Fibroblast of the aortic adventitia (primary cell): ENCODE results near the gene CTBP1. TPM values are rescaled to one million over a fixed set of nuclear protein-coding genes. Genes with fewer than 3 reads are reported as not detected.

Experiments used
- DNase-seq: peaks from one replicate; pipeline ENCODE4 v3.0.0-alpha.2; 2010; ENCODE audit warnings: low read depth
- H3K4me3 ChIP-seq: 2 replicates; pipeline ENCODE4 v1.5.1; 2011; ENCODE audit warnings: low read depth, mild to moderate bottlenecking, control low read depth, low read length, moderate library complexity
- CTCF ChIP-seq: IDR thresholded peaks from 2 replicates; pipeline ENCODE4 v1.5.1; 2011; ENCODE audit warnings: mild to moderate bottlenecking, low read length, control low read depth, inconsistent platforms; ENCODE audit not compliant: insufficient read depth
- total RNA-seq: library from RNA; depleted of rRNA; stranded (reverse); fragments of >200 nt; gene quantifications from 2 replicates; pipeline ENCODE4 v1.2.3, GENCODE V29; 2012; ENCODE audit warnings: low replicate concordance

Gene CTBP1
- total RNA-seq, 1 donor, result 141 TPM

- TF ChIP-seq CTCF, result no peak
- no peak overlapping the region for H3K4me3 ChIP-seq
- DNase-seq, result peak; percentile 54
These were observed 64.8 kb downstream of the CTBP1 start for GRCh38 chr4:1183985-1184773.

GRCh38 chr4:1182313-1182712 lies 66.6 kb downstream of the CTBP1 start:
- no peak overlapping the region for H3K4me3 ChIP-seq
- DNase-seq, result no peak
- no peak for TF ChIP-seq CTCF

GRCh38 chr4:1180663-1181062 lies 68.3 kb downstream of the CTBP1 start:
- no peak overlapping the region for H3K4me3 ChIP-seq
- TF ChIP-seq CTCF, result no peak
- DNase-seq, result no peak

GRCh38 chr4:1179976-1180375 lies 69.0 kb downstream of the CTBP1 start:
- DNase-seq, result no peak
- H3K4me3 ChIP-seq, result no peak overlapping the region
- TF ChIP-seq CTCF, result no peak

- no peak for TF ChIP-seq CTCF
- no peak for DNase-seq
- no peak overlapping the region for H3K4me3 ChIP-seq
These were observed 69.9 kb downstream of the CTBP1 start for GRCh38 chr4:1179089-1179441.

GRCh38 chr4:1178300-1179088 lies 70.4 kb downstream of the CTBP1 start:
- no peak overlapping the region for H3K4me3 ChIP-seq
- DNase-seq, result no peak
- TF ChIP-seq CTCF, result no peak
